GM12878 (cell line): ENCODE data around the gene PPP1R12B. TPM values are rescaled to one million over a fixed set of nuclear protein-coding genes. Genes with fewer than 3 reads are reported as not detected.

Source experiments
- ATAC-seq: fragments of 200-7000 bp; cut with Tn5 transposase; 3 replicates; pipeline ENCODE4 v1.9.1; 2020; ENCODE audit warnings: mild to moderate bottlenecking, moderate library complexity
- BruUV-seq: library from RNA; stranded (reverse); fragments of 400-500 nt; replicated peaks from 2 replicates; lab custom pipeline; 2021; lab: Mats Ljungman, UMichigan
- CTCF ChIA-PET: fragments of 300-600 bp; sonication (Branson Sonifier 250); formaldehyde crosslinking; extraction: SDS; loops from one replicate; lab custom pipeline; 2021; ENCODE audit warnings: inconsistent platforms; lab: Yijun Ruan, JAX
- POLR2A ChIA-PET: fragments of 350-600 bp; formaldehyde crosslinking; extraction: SDS; loops from one replicate; lab custom pipeline; 2021; ENCODE audit warnings: inconsistent platforms; lab: Charles Lee
- RAD21 ChIA-PET: fragments of 300-600 bp; sonication (Branson Sonifier 250); formaldehyde crosslinking; loops from one replicate; lab custom pipeline; 2023; ENCODE audit warnings: antibody characterized with exemption; ENCODE audit not compliant: unreplicated experiment; lab: Charles Lee
- SMC1A ChIA-PET: fragments of 300-600 bp; sonication (Branson Sonifier 250); formaldehyde crosslinking; loops from one replicate; lab custom pipeline; 2023; ENCODE audit not compliant: unreplicated experiment, uncharacterized antibody; lab: Charles Lee
- DNase-seq: peaks from one replicate; pipeline ENCODE4 v3.0.0-alpha.2; 2011; ENCODE audit warnings: low read depth, low spot score
- FAIRE-seq: peaks from 3 replicates; lab custom pipeline; 2011; peaks lifted over from hg19 to GRCh38; lab: Jason Lieb, UNC
- H2AFZ ChIP-seq: 2 replicates; pipeline ENCODE4 v1.6.0; 2011; ENCODE audit warnings: low read depth, low read length, control low read depth; ENCODE audit not compliant: control insufficient read depth
- H3K27ac ChIP-seq: 2 replicates; pipeline ENCODE4 v1.5.1; 2011; ENCODE audit warnings: control low read depth; ENCODE audit not compliant: control insufficient read depth, insufficient read depth
- H3K27me3 ChIP-seq, 2 experiments: replicated peaks in 1 of 2; 2 replicates each; pipeline versions ENCODE4 v1.6.0 to v1.6.1; 2011; ENCODE audit warnings: low read length in 1 of 2; ENCODE audit not compliant: control insufficient read depth in 2 of 2, insufficient read depth in 2 of 2
- H3K36me3 ChIP-seq, 2 experiments: 2 replicates each; pipeline ENCODE4 v1.5.1; 2011; ENCODE audit warnings: low read length in 1 of 2; ENCODE audit not compliant: control insufficient read depth in 2 of 2, insufficient read depth in 2 of 2
- H3K4me1 ChIP-seq: 2 replicates; pipeline ENCODE4 v1.6.1; 2011; ENCODE audit warnings: mild to moderate bottlenecking, low read length, moderate library complexity, mixed read lengths; ENCODE audit not compliant: control insufficient read depth, insufficient read depth
- H3K4me2 ChIP-seq: 2 replicates; pipeline ENCODE4 v1.6.0; 2011; ENCODE audit warnings: control low read depth; ENCODE audit not compliant: control insufficient read depth, insufficient read depth
- H3K4me3 ChIP-seq: fragments of 200-600 bp; sonication (generic); 2 replicates; pipeline ENCODE4 v1.5.1; 2016
- H3K79me2 ChIP-seq: 2 replicates; pipeline ENCODE4 v1.6.0; 2011; ENCODE audit warnings: low read length; ENCODE audit not compliant: control insufficient read depth, insufficient read depth
- H3K9ac ChIP-seq: 2 replicates; pipeline ENCODE4 v1.8.0; 2011; ENCODE audit warnings: low read length, control low read depth, mixed read lengths; ENCODE audit not compliant: control insufficient read depth, insufficient read depth
- H3K9me3 ChIP-seq: replicated peaks from 3 replicates; pipeline ENCODE4 v1.5.1; 2011; ENCODE audit warnings: mild to moderate bottlenecking, low read length; ENCODE audit not compliant: control insufficient read depth, insufficient read depth
- H4K20me1 ChIP-seq: 2 replicates; pipeline ENCODE4 v1.6.0; 2011; ENCODE audit not compliant: control insufficient read depth, insufficient read depth
- BACH1 ChIP-seq: fragments of 450-650 bp; IDR thresholded peaks from 2 replicates; pipeline ENCODE4 v1.6.1; 2017; ENCODE audit warnings: mild to moderate bottlenecking, borderline replicate concordance
- DPF2 ChIP-seq: fragments of 450-650 bp; IDR thresholded peaks from 2 replicates; pipeline ENCODE4 v1.6.1; 2017; ENCODE audit warnings: mild to moderate bottlenecking
- KDM1A ChIP-seq: fragments of 200-600 bp; sonication (generic); IDR thresholded peaks from 2 replicates; pipeline ENCODE4 v1.6.1; 2016; ENCODE audit warnings: borderline replicate concordance
- NFIC ChIP-seq: IDR thresholded peaks from 2 replicates; pipeline ENCODE4 v1.6.1; 2012; ENCODE audit warnings: low read depth, mild to moderate bottlenecking, inconsistent platforms, low read length, moderate library complexity
- PAX8 ChIP-seq: fragments of 450-650 bp; IDR thresholded peaks from 2 replicates; pipeline ENCODE4 v1.6.1; 2017; ENCODE audit warnings: mild to moderate bottlenecking, moderate library complexity
- SUPT20H ChIP-seq: IDR thresholded peaks from 2 replicates; pipeline ENCODE4 v1.6.1; 2011; ENCODE audit warnings: low read depth, mild to moderate bottlenecking, low read length, moderate library complexity, borderline replicate concordance; ENCODE audit not compliant: control insufficient read depth
- ZNF24 ChIP-seq: fragments of 450-650 bp; IDR thresholded peaks from 2 replicates; pipeline ENCODE4 v1.6.1; 2017; ENCODE audit warnings: antibody characterized with exemption, mild to moderate bottlenecking
- ZNF384 ChIP-seq: IDR thresholded peaks from 2 replicates; pipeline ENCODE4 v1.6.1; 2012; ENCODE audit warnings: low read depth, mild to moderate bottlenecking, low read length, improper control_type of control experiment, borderline replicate concordance
- WGBS: methylation state at CpG from one replicate; pipeline ENCODE4 v1.1.6; 2016; ENCODE audit warnings: low lambda C conversion rate; ENCODE audit not compliant: insufficient replicate concordance, insufficient coverage; ENCODE audit errors: missing lambda C conversion rate; 5-methylcytosine and 5-hydroxymethylcytosine counted together
- in situ Hi-C: fragments of 300-500 bp; cut with MboI; formaldehyde crosslinking; loops from 9 replicates; pipeline ENCODE4 v1.14.3; 2018; ENCODE audit warnings: mixed read lengths
- intact Hi-C: fragments of 100-400 bp; cut with micrococcal nuclease; formaldehyde crosslinking; loops from one replicate; pipeline ENCODE4 v1.14.2; 2022; ENCODE audit not compliant: unreplicated experiment
- polyA plus RNA-seq, 11 experiments: library from polyadenylated mRNA; depleted of rRNA in 4 of 11; unstranded in 6 of 11; stranded (reverse) in 5 of 11; fragments of >200 nt; fragmentation: Nextera tagmentation in 4 of 11; fragmentation: Illumina TruSeq in 1 of 11; extraction: Ambion mirVana in 4 of 11; extraction: Trizol in 1 of 11; gene quantifications; 1 replicate in 1 of 11; 2 replicates in 10 of 11; pipeline versions ENCODE4 v1.2.1 to v1.2.3, GENCODE V29; 2011 to 2016; ENCODE audit warnings: inconsistent platforms in 2 of 11, missing spikeins in 2 of 11, low read depth in 1 of 11
- total RNA-seq, 4 experiments: library from RNA; depleted of rRNA in 3 of 4; stranded (reverse); fragments of >200 nt in 3 of 4; fragmentation: Illumina TruSeq in 1 of 4; extraction: Trizol in 1 of 4; gene quantifications; 2 replicates each; pipeline versions ENCODE4 v1.2.1 to v1.2.3, GENCODE V29; 2013 to 2021
- TF ChIP-seq, protein P1 (sequence below): fragments of 450-650 bp; IDR thresholded peaks from 2 replicates; pipeline ENCODE4 v1.6.1; 2017; ENCODE audit warnings: borderline replicate concordance
- TF ChIP-seq, protein P2 (sequence below): IDR thresholded peaks from 2 replicates; pipeline ENCODE4 v1.6.1; 2012; ENCODE audit warnings: low read length, inconsistent platforms
- TF ChIP-seq, protein P3 (sequence below): IDR thresholded peaks from 2 replicates; pipeline ENCODE4 v1.6.1; 2011; ENCODE audit warnings: borderline replicate concordance, low read depth, mild to moderate bottlenecking, moderate library complexity, mixed read lengths, low read length; ENCODE audit not compliant: insufficient read depth; ENCODE audit errors: extremely low read length
- TF ChIP-seq, protein P4 (sequence below): fragments of 450-650 bp; IDR thresholded peaks from 2 replicates; pipeline ENCODE4 v1.6.1; 2017; ENCODE audit warnings: mild to moderate bottlenecking, moderate library complexity

Gene PPP1R12B
- total and polyA plus RNA-seq, 10 of the 15 experiments (the other 5 are each of a cell fraction or from before 2014, with no cell fraction given), result 0.29 to 9.4 (median 4.7) TPM

DNA sequence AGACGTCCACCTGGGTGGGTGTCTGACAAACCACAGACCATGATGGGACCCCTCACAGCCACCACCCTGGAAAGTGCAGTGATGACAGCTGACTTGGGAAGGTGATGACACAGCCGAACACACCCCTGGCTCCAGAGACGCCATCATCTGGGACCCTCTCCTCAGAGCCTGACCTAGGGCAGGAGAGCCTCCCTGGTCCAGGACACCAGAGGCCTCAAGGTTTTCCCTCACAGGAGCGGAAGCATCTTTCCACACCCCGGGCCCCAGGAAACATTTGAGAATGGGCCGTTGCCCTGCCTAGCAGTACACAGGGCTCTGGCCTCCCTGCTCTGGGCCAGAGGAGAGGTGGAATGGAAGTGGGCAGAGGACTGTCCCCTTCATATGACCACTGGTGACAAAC lies 282.0 kb downstream of the PPP1R12B start (continued):
- TF ChIP-seq, protein P1, sequence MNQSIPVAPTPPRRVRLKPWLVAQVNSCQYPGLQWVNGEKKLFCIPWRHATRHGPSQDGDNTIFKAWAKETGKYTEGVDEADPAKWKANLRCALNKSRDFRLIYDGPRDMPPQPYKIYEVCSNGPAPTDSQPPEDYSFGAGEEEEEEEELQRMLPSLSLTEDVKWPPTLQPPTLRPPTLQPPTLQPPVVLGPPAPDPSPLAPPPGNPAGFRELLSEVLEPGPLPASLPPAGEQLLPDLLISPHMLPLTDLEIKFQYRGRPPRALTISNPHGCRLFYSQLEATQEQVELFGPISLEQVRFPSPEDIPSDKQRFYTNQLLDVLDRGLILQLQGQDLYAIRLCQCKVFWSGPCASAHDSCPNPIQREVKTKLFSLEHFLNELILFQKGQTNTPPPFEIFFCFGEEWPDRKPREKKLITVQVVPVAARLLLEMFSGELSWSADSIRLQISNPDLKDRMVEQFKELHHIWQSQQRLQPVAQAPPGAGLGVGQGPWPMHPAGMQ, result no peak
- TF ChIP-seq, protein P2, sequence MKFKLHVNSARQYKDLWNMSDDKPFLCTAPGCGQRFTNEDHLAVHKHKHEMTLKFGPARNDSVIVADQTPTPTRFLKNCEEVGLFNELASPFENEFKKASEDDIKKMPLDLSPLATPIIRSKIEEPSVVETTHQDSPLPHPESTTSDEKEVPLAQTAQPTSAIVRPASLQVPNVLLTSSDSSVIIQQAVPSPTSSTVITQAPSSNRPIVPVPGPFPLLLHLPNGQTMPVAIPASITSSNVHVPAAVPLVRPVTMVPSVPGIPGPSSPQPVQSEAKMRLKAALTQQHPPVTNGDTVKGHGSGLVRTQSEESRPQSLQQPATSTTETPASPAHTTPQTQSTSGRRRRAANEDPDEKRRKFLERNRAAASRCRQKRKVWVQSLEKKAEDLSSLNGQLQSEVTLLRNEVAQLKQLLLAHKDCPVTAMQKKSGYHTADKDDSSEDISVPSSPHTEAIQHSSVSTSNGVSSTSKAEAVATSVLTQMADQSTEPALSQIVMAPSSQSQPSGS, result no peak

DNA sequence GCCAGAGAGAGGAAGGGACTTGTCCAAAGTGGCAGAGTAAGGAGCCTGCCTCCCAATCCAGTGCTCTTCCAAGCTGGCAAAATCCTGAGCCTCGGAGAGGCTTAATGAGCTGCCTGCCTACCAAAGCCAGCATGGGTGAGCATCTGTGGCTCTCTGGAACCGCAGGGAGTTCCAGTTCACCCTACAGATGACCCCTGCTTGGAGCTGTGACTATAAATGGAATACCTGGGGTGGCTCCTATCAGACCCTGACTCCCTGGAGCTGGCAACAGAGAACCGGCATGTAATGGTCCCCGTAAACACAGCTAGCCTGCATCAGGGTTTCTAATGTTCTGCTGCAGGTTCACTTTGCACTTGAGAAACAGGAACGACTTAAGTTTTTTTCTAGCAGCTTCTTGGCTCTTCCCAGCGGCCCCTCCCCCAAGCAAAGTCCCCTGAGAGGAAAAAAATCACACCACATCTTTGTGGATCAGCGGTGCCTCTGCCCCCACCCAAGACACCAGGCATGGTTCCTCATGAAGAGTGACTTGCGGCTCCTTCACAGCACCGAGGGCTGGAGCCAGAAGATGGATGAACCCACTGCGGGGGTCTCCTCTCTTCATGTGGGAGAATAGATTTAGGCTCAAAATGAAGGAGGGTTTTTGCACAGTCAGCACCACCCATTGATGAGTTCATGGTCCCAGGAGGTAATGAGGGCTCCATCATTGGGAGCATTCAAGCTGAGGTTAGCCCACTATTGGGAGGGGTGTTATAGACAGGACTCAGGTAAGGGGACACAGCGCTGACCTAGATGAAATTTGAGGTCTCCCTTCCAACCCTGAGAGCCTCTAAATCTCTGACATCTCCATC lies 282.8 kb downstream of the PPP1R12B start:
- H3K79me2 ChIP-seq, result no peaks in the 10 kb centered on the region
- no peak for FAIRE-seq
- no peaks in the 10 kb centered on the region for H4K20me1 ChIP-seq
- RAD21 ChIA-PET, result no interaction called here
- no peak for ATAC-seq
- H3K4me3 ChIP-seq, result no peak overlapping the region
- no peaks in the 10 kb centered on the region; a peak in 1 of 4 replicates for H3K27me3 ChIP-seq
- H3K36me3 ChIP-seq, result no peaks in the 10 kb centered on the region
- intact Hi-C loops, result no loop called here
- H3K9ac ChIP-seq, result no peak overlapping the region
- H3K27ac ChIP-seq, result no peak overlapping the region
- SMC1A ChIA-PET, result interaction anchor here (2.2 kb wide), 1 partner anchor 89 kb away, joined by 4 read pairs; no protein-coding TSS in a partner anchor
- no peaks in the 10 kb centered on the region for H3K9me3 ChIP-seq
- H3K4me1 ChIP-seq, result peaks cover 21% of the 10 kb centered on the region
- CTCF ChIA-PET, result interaction anchor here (0.7 kb wide), 1 partner anchor 25 kb away, joined by 5 read pairs; no protein-coding TSS in a partner anchor
- in situ Hi-C loops, result no loop called here
- H2AFZ ChIP-seq, result no peak overlapping the region
- H3K4me2 ChIP-seq, result no peak overlapping the region
- 34% methylated on average over 11 of the region's 11 CpGs for WGBS
- no TSS peak for BruUV-seq
- POLR2A ChIA-PET, result no interaction called here
- DNase-seq, result no peak
- TF ChIP-seq ZNF384 (no peak), KDM1A (no peak), DPF2 (no peak), SUPT20H (no peak), PAX8 (no peak), BACH1 (no peak), ZNF24 (no peak), NFIC (no peak)
- TF ChIP-seq, protein P3, sequence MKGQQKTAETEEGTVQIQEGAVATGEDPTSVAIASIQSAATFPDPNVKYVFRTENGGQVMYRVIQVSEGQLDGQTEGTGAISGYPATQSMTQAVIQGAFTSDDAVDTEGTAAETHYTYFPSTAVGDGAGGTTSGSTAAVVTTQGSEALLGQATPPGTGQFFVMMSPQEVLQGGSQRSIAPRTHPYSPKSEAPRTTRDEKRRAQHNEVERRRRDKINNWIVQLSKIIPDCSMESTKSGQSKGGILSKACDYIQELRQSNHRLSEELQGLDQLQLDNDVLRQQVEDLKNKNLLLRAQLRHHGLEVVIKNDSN, result no peak
- TF ChIP-seq, protein P4, sequence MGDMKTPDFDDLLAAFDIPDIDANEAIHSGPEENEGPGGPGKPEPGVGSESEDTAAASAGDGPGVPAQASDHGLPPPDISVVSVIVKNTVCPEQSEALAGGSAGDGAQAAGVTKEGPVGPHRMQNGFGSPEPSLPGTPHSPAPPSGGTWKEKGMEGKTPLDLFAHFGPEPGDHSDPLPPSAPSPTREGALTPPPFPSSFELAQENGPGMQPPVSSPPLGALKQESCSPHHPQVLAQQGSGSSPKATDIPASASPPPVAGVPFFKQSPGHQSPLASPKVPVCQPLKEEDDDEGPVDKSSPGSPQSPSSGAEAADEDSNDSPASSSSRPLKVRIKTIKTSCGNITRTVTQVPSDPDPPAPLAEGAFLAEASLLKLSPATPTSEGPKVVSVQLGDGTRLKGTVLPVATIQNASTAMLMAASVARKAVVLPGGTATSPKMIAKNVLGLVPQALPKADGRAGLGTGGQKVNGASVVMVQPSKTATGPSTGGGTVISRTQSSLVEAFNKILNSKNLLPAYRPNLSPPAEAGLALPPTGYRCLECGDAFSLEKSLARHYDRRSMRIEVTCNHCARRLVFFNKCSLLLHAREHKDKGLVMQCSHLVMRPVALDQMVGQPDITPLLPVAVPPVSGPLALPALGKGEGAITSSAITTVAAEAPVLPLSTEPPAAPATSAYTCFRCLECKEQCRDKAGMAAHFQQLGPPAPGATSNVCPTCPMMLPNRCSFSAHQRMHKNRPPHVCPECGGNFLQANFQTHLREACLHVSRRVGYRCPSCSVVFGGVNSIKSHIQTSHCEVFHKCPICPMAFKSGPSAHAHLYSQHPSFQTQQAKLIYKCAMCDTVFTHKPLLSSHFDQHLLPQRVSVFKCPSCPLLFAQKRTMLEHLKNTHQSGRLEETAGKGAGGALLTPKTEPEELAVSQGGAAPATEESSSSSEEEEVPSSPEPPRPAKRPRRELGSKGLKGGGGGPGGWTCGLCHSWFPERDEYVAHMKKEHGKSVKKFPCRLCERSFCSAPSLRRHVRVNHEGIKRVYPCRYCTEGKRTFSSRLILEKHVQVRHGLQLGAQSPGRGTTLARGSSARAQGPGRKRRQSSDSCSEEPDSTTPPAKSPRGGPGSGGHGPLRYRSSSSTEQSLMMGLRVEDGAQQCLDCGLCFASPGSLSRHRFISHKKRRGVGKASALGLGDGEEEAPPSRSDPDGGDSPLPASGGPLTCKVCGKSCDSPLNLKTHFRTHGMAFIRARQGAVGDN, result no peak
